NCI-H2171 (cell line): Measurements from ENCODE around the gene SCAMP1.

Source experiments
- DNase-seq: peaks from one replicate; lab custom pipeline; 2025; lab: John Stamatoyannopoulos, UW

Gene SCAMP1

GRCh38 chr5:78495800-78496199 is 135.4 kb downstream of the SCAMP1 start:
- no peak for DNase-seq

GRCh38 chr5:78496373-78496772 is 136.0 kb downstream of the SCAMP1 start:
- DNase-seq, result no peak

GRCh38 chr5:78497573-78498533 is 137.4 kb downstream of the SCAMP1 start:
- no peak for DNase-seq

- no peak for DNase-seq
Measured at GRCh38 chr5:78499485-78499884, 139.1 kb downstream of the SCAMP1 start.

- no peak for DNase-seq
Measured at GRCh38 chr5:78500028-78500427, 139.6 kb downstream of the SCAMP1 start.

- DNase-seq, result no peak
Measured at GRCh38 chr5:78500871-78501270, 140.5 kb downstream of the SCAMP1 start.

GRCh38 chr5:78501411-78502352 is 141.3 kb downstream of the SCAMP1 start:
- DNase-seq, result no peak

GRCh38 chr5:78503958-78504653 is 143.7 kb downstream of the SCAMP1 start:
- no peak for DNase-seq

GRCh38 chr5:78504704-78505677 is 144.6 kb downstream of the SCAMP1 start:
- DNase-seq, result peak; percentile 71

GRCh38 chr5:78505860-78506259 is 145.4 kb downstream of the SCAMP1 start:
- DNase-seq, result no peak

GRCh38 chr5:78506261-78507024 is 146.0 kb downstream of the SCAMP1 start:
- no peak for DNase-seq

- no peak for DNase-seq
Measured at GRCh38 chr5:78507531-78507930, 147.1 kb downstream of the SCAMP1 start.

GRCh38 chr5:78508186-78508765 is 147.9 kb downstream of the SCAMP1 start:
- peak; percentile 13 for DNase-seq

- DNase-seq, result peak; percentile 15
Measured at GRCh38 chr5:78509145-78509865, 148.9 kb downstream of the SCAMP1 start.

- DNase-seq, result no peak
Measured at GRCh38 chr5:78509884-78510769, 149.7 kb downstream of the SCAMP1 start.

GRCh38 chr5:78511121-78511906 is 150.9 kb downstream of the SCAMP1 start:
- DNase-seq, result no peak

- DNase-seq, result no peak
Measured at GRCh38 chr5:78512435-78512834, 152.0 kb downstream of the SCAMP1 start.
